HG02870 (cell line): ENCODE data around the gene UQCRC2.
"Not testable (repeated sequence)": the region's sequence is repeated elsewhere in the genome, so short reads cannot be mapped to it uniquely, and the experiment has no call there.

Source experiments
- ATAC-seq: cut with Tn5 transposase; IDR thresholded peaks from one replicate; pipeline ENCODE4 v1.9.1; 2021; ENCODE audit warnings: mild to moderate bottlenecking, moderate library complexity; ENCODE audit not compliant: unreplicated experiment

Gene UQCRC2

DNA sequence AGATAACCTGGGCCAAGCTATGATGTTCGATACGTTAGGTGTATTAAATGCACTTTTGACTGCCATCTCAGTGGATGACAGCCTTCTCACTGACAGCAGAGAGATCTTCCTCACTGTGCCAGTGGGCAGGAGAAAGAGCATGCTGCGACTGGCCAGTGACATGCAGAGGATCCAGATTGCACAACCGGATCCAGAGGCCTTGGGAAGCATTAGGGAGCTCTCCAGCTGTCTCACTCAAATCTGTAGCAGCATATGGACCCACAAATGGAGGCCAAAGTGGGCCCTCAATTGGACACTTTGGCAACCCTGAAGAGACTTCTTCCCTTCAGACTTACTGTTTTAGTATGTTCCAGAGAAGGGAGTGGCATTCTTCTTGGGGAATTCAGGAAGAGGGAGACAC, 26.9 kb downstream of the UQCRC2 start:
- ATAC-seq: no peak

DNA sequence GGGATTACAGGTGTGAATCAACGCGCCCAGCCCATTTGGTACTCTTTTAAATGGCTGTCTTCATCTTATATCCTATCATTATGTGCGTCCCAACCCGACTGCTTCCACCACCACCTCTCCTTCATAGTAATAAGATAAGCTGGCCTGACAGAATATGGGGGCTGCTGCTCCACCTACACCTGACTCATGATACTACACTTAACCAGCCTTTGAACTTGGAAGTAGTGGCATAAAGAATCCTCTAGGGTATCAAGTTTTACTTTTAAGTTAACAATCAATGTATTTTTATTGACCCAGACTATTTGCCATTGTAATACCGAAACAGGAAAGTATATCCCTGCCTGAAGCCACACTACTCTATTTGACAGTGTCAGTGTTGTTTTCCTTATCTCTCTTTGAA, 28.9 kb downstream of the UQCRC2 start:
- no peak for ATAC-seq

DNA sequence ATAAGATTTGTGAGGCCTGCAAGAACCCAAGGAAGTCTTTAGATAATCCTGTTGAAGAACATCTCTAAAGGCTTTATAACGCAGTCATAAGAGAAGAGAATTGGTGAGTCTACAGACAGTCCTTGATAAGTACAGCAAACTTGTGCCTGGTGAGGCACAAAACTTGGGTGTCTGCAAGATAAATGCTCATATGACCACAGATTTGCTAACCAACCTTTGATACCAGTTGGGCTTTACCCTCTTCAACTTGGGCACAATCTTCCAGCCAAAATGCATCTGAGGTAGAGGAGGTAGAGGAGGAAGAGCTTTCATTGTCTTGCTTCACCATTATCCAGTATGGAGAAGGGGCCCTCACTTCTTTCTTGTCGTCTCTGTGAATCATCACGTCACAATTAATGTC, 30.9 kb downstream of the UQCRC2 start:
- no peak for ATAC-seq

DNA sequence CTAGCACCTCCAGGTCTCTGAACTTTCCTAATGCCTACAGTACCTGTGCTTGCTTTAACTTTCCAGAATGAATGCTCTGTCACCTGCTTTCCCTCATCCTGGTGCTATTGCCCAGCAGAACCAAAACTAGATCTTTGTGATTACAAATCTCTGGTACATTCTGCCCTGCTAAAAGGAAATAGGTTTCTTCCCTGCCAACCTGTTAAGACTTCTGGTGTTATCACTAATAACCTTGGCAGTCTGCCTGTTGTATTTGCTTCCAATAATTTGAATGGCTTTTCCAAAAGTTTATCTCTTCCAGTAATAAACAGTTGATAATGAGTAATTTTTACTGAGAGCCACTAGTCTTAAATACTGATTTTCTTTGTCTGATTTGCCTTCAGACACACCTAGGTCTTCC, 32.4 kb downstream of the UQCRC2 start:
- ATAC-seq: no peak

DNA sequence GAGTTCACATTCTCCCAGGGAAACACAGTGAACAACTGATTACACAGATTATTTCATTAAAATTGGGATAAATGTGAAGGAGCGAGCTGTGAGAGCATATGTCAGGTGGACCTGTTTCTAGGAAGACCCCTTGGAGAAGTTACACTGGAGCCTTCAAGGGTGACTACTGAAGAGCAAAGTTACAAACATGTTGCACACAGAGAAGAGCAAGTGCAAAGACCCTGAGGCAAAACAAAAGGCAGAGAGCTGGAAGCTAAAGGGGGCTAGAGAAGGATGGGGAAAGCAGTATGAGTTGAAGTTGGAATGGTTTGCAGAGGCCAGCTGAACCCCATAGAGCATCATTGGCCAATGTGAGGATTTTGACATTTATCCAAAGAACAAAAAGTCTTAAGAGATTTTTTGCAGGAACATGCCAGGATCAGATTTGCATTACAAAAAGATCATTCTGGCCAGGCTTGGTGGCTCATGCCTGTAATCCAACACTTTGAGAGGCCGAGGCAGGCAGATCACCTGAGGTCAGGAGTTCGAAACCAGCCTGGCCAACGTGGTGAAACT, 33.6 kb downstream of the UQCRC2 start:
- no peak for ATAC-seq

DNA sequence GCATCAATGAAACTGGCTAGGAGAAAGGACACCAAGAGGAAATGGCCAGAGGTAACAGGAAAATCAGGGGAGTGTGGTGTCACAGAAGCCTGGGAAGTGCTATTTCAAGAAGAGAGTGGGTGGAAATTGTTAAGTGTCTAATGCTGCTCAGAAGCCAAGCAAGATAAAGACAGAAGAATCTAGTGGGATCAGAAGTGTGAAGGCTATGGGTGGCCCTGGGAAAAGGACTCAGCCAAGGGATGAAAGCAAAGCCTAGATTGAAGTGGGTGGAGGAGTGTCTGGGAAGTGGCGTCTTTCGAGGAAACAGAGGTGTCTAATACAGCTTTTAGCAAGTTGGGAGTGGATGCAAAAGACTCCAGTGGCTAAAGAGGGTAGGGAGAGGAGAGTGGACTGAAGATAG, 34.3 kb downstream of the UQCRC2 start:
- ATAC-seq: no peak

DNA sequence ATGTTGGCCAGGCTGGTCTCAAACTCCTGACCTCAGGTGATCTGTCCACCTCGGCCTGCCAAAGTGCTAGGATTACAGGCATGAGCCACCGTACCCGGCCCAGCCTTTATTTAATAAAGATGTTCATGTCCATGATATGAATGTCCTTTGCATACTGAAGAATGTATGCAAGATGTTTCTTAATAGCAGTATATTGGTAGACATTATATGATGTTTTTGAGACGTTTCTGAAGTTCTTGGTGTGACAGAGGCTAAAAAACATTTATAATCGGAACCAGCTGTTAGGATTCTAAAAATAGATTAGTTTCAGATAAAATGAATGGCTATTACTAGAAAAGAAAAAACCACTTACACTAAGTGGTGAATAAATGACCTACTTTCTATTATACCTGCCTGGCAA, 36.0 kb downstream of the UQCRC2 start:
- no peak for ATAC-seq

DNA sequence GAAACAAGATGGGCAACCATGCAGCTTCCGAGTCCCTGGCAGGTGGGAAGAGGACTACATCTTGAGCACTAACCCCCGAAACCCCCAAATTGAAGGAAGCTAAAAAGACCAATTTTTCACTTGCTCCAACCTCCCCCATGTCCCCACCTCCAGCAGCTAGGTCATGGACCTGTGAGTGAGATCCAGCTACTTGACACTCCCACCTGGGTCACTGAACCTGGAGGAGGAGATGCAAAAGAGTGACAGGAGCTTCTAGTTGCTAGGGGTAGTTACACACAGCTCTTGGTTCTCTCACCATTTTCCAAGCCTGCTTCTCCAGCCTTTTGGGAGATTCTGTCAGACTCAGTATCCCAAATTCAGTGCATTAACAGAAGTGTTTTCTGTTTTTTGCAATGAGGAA, 36.6 kb downstream of the UQCRC2 start:
- ATAC-seq: no peak

DNA sequence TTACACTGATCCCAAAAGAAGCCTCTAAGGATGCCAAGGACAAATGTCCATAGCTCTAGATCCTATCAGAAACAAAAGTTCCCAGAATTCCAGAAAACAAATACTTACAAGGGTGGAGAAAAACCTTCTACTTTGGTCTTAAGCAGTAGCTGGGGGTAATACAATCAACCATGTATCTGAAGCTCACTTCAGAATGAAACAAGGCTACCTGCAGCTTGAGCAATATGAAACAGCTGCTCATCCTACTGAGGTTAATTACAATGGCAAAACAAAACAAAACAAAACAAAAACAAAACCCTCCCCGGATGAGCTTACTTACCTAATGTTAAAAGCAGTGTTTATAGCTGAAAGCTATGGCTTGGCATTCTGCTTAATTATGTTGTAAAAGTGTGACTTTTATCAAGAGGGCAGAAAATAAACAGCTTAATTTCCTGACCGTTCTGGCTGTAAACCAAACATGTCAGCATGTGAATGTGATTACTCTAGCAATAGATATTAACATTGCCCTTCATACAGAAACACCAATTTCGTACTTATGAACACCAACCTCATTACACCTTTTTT, 37.3 kb downstream of the UQCRC2 start:
- ATAC-seq: no peak

DNA sequence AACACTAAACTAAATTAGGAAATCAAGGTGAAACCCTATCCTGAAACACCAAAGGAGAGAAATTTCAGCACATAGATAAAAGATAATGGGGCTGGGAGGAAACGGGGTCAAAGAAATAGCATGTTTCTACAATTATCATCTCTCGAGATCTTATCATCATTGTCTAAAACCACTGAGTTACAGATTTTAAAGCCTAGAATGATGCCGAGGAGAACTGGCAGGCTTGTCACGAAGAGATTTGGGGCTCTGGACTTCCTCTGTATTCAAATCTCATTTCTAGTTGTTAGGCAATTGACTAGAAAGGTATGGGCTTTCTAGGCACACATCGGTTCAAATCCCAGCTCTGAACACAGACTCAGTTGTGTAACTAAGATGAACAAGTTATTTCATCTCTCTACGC, 38.5 kb downstream of the UQCRC2 start:
- no peak for ATAC-seq

DNA sequence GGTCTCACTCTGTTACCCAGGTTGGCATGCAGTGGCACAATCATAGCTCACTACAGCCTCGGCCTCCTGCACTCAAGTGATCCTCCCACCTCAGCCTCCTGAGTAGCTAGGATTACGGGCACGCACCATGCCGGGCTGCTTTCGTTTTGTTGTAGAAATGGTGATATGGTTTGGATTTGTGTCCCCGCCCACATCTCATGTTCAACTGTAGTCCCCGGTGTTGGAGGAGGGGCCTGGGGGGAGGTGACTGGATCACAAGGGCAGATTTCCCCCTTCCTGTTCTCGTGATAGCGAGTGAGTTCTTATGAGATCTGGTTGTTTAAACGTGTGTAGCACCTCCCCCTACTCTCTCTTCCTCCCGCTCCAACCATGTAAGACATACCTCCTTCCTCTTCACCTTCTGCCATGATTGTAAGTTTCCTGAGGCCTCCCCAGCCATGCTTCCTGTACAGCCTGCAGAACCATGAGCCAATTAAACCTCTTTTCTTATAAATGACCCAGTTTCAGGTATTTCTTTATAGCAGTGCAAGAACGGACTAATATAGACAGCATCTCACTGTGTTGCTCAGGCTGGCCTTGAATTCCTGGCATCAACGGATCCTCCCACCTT, 41.8 kb downstream of the UQCRC2 start:
- no peak for ATAC-seq

DNA sequence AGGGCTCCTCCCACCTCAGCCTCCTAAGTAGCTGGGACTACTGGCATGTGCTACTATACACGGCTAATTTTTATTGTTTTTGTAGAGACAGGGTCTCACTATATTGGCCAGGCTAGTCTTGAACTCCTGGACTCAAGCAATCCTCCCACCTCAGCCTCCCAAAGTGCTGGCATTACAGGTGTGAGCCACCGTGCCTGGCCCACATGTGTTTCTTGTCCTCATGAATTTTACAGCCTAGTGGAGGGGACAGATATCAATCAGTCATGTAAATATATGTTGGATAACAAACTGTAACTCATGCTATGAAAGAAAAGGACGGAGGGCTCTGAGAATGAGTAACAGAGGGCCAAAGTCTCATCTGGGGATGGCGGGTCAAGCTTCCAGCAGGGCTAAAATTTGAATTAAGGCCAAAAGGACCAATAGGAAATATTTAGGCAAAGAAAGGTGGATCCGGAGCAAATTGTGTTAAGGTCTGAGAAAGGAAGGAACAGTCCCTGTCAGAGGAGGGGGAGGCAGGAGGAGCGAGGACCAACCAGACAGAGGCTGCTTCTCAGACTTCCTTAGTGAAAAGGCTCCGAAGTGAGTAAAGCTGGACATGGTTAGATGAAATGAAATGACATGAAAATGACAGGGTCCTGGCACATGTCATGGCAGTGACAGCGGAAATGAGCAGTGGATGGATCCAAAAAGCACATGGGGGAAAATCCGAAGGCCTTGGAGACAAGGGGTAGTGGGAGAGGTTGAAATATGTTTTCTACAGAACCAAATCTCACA, 43.9 kb downstream of the UQCRC2 start:
- ATAC-seq: no peak

DNA sequence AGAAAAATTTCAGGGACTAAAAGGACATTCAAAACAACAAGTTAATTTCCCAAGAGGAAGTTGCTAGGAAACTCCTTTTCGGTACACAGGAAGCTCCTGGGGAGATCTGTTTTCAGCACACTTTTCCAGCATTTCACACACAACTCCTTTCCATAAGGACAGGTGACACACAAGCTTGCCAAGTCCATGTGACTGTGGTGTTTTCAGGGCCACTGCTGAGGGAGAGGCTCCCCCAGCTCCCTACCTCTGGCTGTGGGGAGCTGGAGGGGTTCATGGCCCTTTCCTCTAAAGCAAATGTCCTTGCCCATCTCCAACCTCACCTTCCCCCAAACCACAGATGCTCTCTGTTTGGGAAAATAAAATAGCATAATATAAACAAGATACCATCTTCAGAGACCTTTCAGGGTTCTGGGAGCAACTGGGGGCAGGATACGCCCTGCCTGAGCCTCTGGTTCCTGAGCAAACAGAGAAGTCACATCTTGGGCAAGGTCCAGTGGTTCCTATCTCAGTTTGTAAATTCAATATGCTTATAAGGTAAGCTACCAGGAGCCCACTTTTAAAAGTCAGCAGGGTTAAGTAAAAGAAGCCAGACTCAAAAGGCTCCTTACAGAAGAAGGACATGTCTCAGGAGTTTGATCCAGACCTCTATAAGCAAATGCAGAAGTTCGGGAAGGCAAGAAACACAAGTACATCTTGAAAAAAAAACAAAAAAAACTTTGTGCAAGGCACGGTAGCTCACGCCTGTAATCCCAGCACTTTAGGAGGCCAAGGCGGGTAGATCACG, 44.7 kb downstream of the UQCRC2 start:
- ATAC-seq: no peak

DNA sequence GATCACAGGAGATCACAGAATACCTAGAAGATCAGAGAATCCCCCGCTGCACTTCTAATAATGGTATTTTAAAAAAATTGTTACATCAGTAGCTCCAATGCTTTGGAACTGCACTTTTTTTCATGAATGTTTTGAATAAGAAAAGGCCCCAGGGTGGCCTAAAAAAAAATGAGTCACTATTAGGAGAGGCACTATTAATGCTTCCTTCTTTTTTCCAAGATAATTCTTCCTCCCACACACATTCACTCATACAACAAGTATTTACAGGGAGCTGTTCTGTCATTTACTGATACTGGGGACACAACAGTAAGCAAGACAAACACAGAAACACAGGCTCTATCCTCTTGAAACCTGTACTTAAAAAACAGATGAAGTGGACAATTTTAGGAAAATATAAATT, 48.4 kb downstream of the UQCRC2 start:
- ATAC-seq: no peak

DNA sequence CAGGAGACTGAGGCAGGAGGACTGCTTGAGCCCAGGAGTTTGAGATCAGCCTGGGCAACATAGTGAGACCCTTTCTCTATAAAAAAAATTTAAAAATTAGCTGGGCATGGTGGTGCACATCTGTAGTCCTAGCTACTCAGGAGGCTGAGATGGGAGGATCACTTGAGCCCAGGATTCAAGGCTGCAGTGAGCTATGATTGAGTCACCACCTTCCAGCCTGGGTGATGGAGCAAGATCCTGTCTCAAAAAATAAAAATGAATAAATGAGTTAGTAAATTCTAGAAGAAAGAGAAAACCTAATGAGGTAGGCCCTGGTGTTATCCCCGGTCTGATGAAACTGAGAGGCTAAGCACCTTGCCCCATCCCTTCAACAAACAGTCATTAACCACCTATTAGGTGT, 48.9 kb downstream of the UQCRC2 start:
- not testable (repeated sequence) for ATAC-seq

DNA sequence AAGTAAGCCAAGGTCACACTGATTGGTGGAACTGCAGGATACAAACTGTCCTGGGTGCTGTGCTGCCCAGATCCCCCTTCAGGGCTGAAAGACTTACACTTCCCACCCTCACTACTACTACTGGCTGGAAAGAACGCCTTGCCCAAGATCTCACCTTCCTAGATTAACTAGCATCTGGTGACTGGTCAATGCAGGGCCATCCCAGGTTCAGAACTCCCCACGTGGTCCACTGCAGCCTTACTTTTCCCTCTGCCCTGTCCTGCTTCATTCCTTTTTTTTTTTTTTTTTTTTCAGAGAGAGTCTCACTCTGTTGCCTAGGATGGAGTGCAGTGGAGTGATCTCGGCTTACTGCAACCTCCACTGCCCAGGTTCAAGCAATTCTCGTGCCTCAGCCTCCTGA, 50.0 kb downstream of the UQCRC2 start:
- ATAC-seq: no peak

DNA sequence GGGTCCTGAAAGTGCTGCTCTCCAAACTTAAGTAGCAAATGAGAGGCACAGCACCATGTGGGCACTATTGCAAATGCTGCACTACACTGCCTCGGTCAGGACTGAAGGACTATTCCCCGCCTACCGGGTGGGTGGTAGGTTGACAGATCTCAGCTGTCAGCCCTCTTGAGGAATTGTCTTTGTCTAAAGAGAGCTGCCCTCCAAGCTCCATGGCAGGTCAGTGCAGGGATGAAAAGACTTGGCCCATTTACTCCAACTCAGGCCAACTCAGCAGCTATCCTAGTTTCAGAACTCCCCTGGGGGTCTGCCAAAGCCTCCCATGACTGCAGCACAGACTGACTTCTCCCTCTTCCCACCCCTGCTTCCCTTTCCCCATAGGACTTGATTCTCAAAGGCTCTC, 51.2 kb downstream of the UQCRC2 start:
- ATAC-seq: no peak

DNA sequence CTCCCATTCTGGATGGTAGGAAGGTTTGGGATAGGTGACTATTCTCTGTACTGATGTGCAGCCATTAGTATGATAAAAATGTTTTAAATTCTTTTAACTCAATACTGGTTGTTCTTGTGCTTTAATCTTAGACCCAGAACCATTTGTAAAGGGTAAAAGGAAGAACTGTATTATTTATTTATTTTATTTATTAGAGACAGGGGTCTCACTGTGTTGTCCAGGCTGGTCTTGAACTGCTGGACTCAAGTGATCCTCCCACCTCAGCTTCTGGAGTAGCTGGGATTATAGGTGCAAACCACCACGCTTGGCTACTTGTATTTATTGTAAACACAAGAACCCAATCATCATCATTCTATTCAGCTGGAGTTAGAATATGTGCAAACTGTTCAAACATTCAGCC, 52.6 kb downstream of the UQCRC2 start:
- ATAC-seq: no peak

DNA sequence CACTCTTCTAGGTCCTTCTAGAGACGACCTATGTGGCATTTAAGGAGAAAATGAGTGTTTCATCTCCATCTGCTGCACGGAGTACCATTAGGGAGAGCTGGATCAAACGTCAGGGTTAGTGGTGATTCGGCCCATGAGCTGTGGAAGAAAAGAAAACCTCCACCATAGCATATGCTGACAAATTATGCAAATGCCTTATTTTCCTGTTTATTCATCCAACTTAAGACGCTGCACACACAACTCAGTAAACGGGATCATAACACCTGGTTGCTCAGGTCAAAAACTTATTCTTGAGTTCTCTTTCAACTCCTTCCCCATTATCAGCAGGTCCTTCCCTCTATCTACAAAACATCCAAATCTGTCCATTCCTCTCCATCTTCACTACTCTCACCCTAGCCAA, 53.5 kb downstream of the UQCRC2 start:
- ATAC-seq: no peak

DNA sequence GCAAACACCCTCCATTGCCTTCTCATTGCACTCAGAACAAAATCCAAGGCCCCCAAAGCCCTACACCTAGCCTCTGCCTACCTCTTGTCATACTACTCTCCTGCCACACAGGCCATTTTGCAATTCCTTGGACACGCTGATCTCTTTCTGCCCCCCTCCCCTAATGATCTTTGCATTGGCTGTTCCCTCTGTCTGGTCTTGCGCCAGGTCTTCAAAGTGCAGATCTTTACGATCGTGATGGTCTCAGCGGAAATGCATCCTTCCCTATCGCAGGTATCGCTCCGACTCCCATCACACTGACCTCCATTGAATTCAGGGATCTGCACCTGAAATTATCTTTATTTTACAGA, 54.0 kb downstream of the UQCRC2 start:
- no peak for ATAC-seq

DNA sequence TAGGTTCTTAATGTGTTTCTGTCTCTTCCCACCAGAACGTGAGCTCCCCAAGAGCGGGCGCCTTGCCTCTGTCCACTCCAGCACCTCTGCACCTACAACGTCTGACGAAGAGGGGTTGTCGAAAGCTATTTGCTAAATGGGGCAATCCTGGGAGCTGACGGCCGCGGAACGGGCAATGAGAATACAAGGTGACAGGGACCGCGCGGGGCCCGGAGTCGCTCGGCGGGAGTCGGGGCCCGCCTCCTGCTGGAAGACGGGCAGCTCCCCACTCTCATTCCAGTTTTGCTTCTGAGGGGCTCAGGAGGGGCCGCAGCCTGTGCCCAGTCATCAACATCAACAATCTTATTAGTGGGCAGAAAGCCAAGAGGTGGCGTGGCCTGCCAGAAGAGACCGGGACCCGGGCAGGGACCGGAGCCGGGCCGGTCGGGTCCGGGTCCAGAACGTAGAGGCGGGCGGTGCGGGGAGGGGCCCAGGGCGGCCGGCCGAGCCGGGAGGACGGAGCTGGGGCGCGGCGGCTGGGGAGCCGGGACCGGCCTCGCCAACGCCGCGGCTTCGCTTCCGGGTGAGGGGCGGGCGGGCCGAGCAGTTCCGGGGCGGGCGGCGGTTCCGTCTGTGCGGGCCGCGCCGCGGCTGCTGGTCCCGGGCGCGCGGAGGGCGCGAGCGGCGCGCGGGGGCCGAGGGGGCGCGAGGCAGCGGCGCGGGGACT, 54.5 kb downstream of the UQCRC2 start, which contains the start of gene MOSMO:
Gene MOSMO (plus strand): TSS at position 603 of the 706 bp plus-strand sequence. CDS start 191 bp downstream, outside the sequence.
- peak; percentile 50 for ATAC-seq
